Stimulated activated CD4-positive, alpha-beta T cell treated with anti-CD3 and anti-CD28 coated beads, TNF-alpha, amount 100 ng/mL, for 1 hour (primary cell): Measurements from ENCODE around the gene PRAMEF26.
"Not testable (repeated sequence)": the region's sequence is repeated elsewhere in the genome, so short reads cannot be mapped to it uniquely, and the experiment has no call there.

ENCODE experiments used
- DNase-seq, 3 donors: peaks; one replicate each; pipeline ENCODE4 v3.0.0-alpha.2; 2020; ENCODE audit warnings: low read depth in 3 of 3, low spot score in 1 of 3

The PRAMEF26 gene

DNA sequence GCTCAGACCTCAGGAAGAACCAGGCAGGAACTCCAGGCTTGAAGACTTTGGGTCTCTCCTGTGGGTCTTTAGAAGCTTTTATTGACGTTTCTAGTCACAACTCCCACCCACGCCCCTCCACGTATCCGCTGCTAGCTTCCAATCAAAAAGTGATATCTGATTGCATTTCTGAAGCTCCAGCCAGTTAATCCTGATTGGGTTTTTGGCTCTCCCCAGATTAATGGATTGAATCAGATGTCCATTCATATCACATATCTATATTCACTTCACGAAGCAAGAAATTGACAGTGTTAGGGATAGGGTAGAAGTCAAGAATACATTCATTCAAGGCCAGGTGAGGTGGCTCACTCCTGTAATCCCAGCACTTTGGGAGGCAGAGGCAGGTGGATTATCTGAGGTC lies at the start of gene PRAMEF26:
PRAMEF26 (minus strand) TSS at position 101 of the 400 bp plus-strand sequence. CDS start 2,914 bp downstream, outside the sequence.
- DNase-seq, result not testable (repeated sequence)

DNA sequence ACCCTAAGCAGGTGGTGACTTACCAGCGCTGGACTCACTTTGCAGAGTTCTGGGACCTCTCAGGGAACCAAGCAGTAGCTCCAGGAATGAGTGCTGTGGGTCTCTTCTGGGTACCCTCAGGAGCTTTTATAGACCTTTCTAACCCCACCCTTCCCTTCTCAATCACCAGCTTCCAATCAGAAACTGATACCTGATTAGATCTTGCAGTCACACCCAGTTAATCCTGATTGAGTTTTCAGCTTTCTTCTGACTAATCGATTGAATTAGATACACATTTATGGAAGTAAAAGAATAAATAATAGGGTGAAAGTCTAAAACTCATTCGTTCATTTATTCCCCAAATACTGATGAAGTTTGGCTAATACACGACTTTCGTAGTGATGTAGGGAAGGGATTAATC lies 45.5 kb upstream of the PRAMEF26 start, which contains the start of gene PRAMEF13:
PRAMEF13 (minus strand) TSS at position 101 of the 400 bp plus-strand sequence. CDS start 1,820 bp downstream, outside the sequence.
- not testable (repeated sequence) for DNase-seq

DNA sequence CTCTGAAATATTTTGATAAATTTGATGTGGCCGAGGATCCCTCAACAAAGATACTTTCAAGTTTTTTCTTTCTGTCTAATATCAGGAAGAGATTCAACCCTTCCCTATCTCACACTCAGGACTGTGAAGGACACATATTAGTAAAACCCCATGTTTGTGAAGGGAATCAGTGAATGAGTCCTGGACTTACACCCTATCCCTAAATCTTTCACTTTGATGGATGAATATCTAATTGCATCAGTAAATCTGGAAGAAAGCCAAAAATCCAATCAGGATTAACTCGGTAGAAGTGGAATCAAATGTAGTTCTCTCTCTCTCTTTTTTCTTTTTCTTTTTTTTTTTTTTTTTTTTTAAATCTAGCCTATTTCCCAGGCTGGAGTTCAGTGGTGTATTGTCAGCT lies 15.7 kb upstream of the PRAMEF26 start, which contains the start of gene PRAMEF9:
PRAMEF9 (plus strand) TSS at position 301 of the 400 bp plus-strand sequence. CDS start 3,433 bp downstream, outside the sequence.
- not testable (repeated sequence) for DNase-seq

DNA sequence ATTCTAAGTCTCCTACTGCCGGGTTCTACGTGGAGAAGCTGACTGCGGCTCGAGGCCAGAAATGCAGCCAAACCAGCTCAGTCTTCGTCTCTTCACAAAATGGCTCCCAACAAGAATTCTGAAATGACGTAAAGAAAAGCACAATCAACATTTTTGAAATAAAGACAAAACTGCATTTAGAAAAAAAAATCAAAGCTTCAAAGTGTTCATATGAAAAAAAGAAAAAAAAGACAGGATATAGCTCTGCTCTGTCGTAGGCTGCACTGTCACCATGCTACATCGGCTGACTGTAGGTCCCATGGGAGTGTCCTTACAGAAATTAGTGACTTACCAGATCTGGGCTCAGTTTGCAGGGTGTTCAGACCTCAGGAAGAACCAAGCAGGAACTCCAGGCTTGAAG lies 9.7 kb upstream of the PRAMEF26 start, which contains the start of gene HNRNPCL4:
HNRNPCL4 (minus strand) TSS at position 101 of the 400 bp plus-strand sequence. CDS start 164 bp downstream, outside the sequence.
- not testable (repeated sequence) for DNase-seq

DNA sequence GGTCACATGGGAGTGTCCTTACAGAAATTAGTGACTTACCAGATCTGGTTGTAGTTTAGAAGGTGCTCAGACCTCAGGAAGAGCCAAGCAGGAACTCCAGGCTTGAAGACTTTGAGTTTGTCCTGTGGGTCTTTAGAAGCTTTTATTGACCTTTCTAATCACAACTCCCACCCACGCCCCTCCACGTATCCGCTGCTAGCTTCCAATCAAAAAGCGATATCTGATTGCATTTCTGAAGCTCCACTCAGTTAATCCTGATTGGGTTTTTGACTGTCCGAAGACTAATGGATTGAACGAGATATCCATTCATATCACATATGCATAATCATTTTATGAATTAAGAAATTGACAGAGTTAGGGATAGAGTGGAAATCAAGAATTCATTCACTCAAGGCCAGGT lies 39.1 kb downstream of the PRAMEF26 start, which contains the start of gene HNRNPCL2:
HNRNPCL2 (minus strand) TSS at position 101 of the 400 bp plus-strand sequence. CDS start 454 bp downstream, outside the sequence.
- not testable (repeated sequence) for DNase-seq
